22Rv1 (cell line): ENCODE data around the gene CREB5.

Source experiments
- ZFX ChIP-seq: fragments of 450-650 bp; IDR thresholded peaks from 2 replicates; pipeline ENCODE4 v1.6.1; 2017; ENCODE audit warnings: antibody characterized with exemption, borderline replicate concordance
- TF ChIP-seq, protein P1 (sequence below): fragments of 450-650 bp; IDR thresholded peaks from 2 replicates; pipeline ENCODE4 v1.5.1; 2017; ENCODE audit warnings: mild to moderate bottlenecking

DNA sequence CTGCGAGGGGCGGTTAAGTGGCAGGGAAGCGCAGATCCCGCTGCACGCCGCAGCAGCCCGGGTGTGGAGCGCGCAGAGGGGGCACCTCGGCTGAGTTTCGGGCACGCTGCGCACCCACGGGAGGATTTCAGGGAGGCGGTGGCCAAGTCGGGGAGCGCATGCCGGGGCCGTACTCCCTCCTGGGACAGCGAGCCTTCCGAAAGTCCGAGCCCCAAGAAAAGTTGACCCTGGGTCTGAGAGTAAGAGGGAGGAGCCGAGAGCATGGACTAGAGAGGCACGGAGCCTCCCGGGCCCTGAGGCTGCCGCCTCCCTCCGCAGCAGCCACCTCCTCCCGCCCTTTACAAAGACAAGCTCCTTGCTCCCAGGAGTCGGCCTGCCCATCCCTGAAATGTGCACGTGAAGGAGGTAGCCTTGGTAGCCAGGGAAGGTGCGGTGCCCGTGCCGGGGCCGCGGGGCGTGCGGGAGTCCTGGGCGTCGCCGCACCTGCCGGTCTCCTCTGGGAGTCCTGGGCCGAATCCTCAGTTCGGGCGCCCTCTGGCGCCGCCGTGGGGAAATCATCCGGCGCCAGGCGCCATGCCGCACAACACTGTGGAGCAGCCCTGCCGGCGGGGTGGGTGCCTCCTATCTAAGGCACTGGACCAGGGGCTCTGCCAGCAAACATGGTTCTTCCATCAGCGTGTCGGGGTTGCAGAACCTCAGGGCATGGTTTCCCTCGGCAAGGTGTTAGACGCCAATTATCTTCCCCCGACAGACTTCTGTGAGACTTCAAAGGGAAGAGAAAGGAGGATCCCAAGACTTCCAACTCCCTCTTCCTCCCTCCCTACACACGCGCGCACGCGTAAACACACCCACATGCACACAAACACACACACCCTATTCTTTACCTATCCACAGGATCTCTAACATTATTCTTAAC, 441.8 kb downstream of the CREB5 start:
- TF ChIP-seq, protein P1, sequence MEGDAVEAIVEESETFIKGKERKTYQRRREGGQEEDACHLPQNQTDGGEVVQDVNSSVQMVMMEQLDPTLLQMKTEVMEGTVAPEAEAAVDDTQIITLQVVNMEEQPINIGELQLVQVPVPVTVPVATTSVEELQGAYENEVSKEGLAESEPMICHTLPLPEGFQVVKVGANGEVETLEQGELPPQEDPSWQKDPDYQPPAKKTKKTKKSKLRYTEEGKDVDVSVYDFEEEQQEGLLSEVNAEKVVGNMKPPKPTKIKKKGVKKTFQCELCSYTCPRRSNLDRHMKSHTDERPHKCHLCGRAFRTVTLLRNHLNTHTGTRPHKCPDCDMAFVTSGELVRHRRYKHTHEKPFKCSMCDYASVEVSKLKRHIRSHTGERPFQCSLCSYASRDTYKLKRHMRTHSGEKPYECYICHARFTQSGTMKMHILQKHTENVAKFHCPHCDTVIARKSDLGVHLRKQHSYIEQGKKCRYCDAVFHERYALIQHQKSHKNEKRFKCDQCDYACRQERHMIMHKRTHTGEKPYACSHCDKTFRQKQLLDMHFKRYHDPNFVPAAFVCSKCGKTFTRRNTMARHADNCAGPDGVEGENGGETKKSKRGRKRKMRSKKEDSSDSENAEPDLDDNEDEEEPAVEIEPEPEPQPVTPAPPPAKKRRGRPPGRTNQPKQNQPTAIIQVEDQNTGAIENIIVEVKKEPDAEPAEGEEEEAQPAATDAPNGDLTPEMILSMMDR = peak; percentile 98
- no peak for TF ChIP-seq ZFX
